Measurements from ENCODE around the gene HLA-A.

The HLA-A gene

DNA sequence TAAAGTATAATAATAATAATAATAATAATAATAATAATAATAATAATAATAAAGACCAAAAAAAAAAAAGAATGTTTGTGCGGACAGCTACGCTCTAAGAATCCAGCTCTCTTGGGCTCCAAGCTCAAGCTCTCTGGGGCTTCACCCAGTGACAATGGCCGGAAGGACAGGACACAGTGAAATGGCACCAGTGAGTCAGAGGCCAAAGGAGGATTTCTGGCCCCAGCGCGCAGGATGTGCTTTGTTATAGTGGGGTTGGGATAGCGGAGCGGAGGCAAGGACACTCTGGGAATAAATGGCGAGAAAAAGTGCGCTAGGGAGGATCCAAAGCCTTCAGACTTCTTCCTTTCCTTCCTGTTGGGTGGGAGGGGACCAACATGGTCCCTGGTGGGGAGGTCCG is 38.2 kb downstream of the HLA-A start:
- peaks cover 10% of the 10 kb centered on the region for H3K27me3 ChIP-seq (ENCODE audit: insufficient read depth, poor library complexity, severe bottlenecking)
- no peak overlapping the region for H3K27ac ChIP-seq (replicated peaks)
- no peak for DNase-seq (ENCODE audit: low read depth in 1 of 2, low spot score in 1 of 2)
- TF ChIP-seq SPI1 (IDR thresholded peaks at IDR 0.05; ENCODE audit: borderline replicate concordance, low read depth) (no peak), GABPA (IDR thresholded peaks at IDR 0.05; ENCODE audit: low read depth) (no peak)
- H3K4me3 ChIP-seq (replicated peaks; ENCODE audit: insufficient read depth, low read length), result no peak overlapping the region

- H3K4me3 ChIP-seq (replicated peaks; ENCODE audit: insufficient read depth, low read length), result no peak overlapping the region
- TF ChIP-seq GABPA (IDR thresholded peaks at IDR 0.05; ENCODE audit: low read depth) (no peak), POLR2AphosphoS5 (IDR thresholded peaks at IDR 0.05; ENCODE audit: low read depth) (no peak), CTCF (IDR thresholded peaks at IDR 0.05; ENCODE audit: insufficient read depth, low read length) (no peak), SPI1 (IDR thresholded peaks at IDR 0.05; ENCODE audit: borderline replicate concordance, low read depth) (no peak), REST (IDR thresholded peaks at IDR 0.05; ENCODE audit: insufficient replicate concordance, low read depth) (no peak)
- no peak overlapping the region for H3K27ac ChIP-seq (replicated peaks)
- no peak for DNase-seq (ENCODE audit: low read depth in 1 of 2, low spot score in 1 of 2)
- H3K27me3 ChIP-seq (ENCODE audit: insufficient read depth, poor library complexity, severe bottlenecking), result peaks cover 9% of the 10 kb centered on the region
Measured at GRCh38 chr6:29981211-29981812, 39.0 kb downstream of the HLA-A start.

GRCh38 chr6:29982097-29982496 is 39.8 kb downstream of the HLA-A start:
- peaks cover 7% of the 10 kb centered on the region for H3K27me3 ChIP-seq (ENCODE audit: insufficient read depth, poor library complexity, severe bottlenecking)
- TF ChIP-seq GABPA (IDR thresholded peaks at IDR 0.05; ENCODE audit: low read depth) (no peak), CTCF (IDR thresholded peaks at IDR 0.05; ENCODE audit: insufficient read depth, low read length) (no peak), POLR2AphosphoS5 (IDR thresholded peaks at IDR 0.05; ENCODE audit: low read depth) (no peak), REST (IDR thresholded peaks at IDR 0.05; ENCODE audit: insufficient replicate concordance, low read depth) (no peak), SPI1 (IDR thresholded peaks at IDR 0.05; ENCODE audit: borderline replicate concordance, low read depth) (no peak)
- no peak overlapping the region for H3K4me3 ChIP-seq (replicated peaks; ENCODE audit: insufficient read depth, low read length)
- no peak for DNase-seq (ENCODE audit: low read depth in 1 of 2, low spot score in 1 of 2)
- no peak overlapping the region for H3K27ac ChIP-seq (replicated peaks)

- Histone ChIP-seq H3K27ac (replicated peaks) (no peak overlapping the region), H3K27me3 (ENCODE audit: insufficient read depth, poor library complexity, severe bottlenecking) (no peaks in the 10 kb centered on the region), H3K4me3 (replicated peaks; ENCODE audit: insufficient read depth, low read length) (no peak overlapping the region)
- TF ChIP-seq GABPA (IDR thresholded peaks at IDR 0.05; ENCODE audit: low read depth), result no peak
- no peak for TF ChIP-seq POLR2AphosphoS5 (IDR thresholded peaks at IDR 0.05; ENCODE audit: low read depth)
- DNase-seq (ENCODE audit: low read depth in 1 of 2, low spot score in 1 of 2), result no peak
Measured at GRCh38 chr6:29984232-29984631, 41.9 kb downstream of the HLA-A start.

DNA sequence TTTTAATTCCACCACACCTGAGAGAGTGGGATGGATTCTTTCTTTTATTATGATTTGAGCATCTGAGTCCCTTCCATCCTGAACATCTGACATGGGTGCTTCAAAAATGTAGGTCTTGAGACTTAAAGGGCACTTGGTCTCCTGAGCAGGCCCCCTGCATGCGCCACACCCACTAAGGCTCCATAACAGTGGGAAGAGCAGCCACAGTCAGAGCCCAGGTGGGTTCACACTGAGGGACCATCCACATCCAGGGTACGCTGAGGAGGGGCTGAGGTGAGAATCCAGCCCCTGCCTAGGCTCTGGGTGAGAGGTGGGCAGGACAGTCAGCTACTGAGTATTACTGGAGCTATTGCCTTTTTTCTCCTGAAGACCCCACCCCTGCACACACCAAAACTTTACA is 42.7 kb downstream of the HLA-A start:
- no peak for DNase-seq (ENCODE audit: low read depth in 1 of 2, low spot score in 1 of 2)
- H3K27ac ChIP-seq (replicated peaks), result no peak overlapping the region
- no peak overlapping the region for H3K4me3 ChIP-seq (replicated peaks; ENCODE audit: insufficient read depth, low read length)
- H3K27me3 ChIP-seq (ENCODE audit: insufficient read depth, poor library complexity, severe bottlenecking), result no peaks in the 10 kb centered on the region
- TF ChIP-seq CTCF (IDR thresholded peaks at IDR 0.05; ENCODE audit: insufficient read depth, low read length), result no peak
- no peak for TF ChIP-seq GABPA (IDR thresholded peaks at IDR 0.05; ENCODE audit: low read depth)
- TF ChIP-seq SPI1 (IDR thresholded peaks at IDR 0.05; ENCODE audit: borderline replicate concordance, low read depth), result no peak
- no peak for TF ChIP-seq POLR2AphosphoS5 (IDR thresholded peaks at IDR 0.05; ENCODE audit: low read depth)
- TF ChIP-seq REST (IDR thresholded peaks at IDR 0.05; ENCODE audit: insufficient replicate concordance, low read depth), result no peak
